GM21737 (cell line): ENCODE results near the gene PSORS1C2.
"Not testable (repeated sequence)": the region's sequence is repeated elsewhere in the genome, so short reads cannot be mapped to it uniquely, and the experiment has no call there.

Experiments
- ATAC-seq: cut with Tn5 transposase; IDR thresholded peaks from one replicate; pipeline ENCODE4 v1.9.1; 2021; ENCODE audit warnings: mild to moderate bottlenecking, moderate library complexity; ENCODE audit not compliant: unreplicated experiment

PSORS1C2 gene

GRCh38 chr6:31138982-31139381 lies at the start of gene PSORS1C2:
Gene PSORS1C2, minus strand, starts transcription at chr6:31139066. Its CDS starts 40 bp downstream, at chr6:31139026.
- no peak for ATAC-seq

- ATAC-seq: no peak
These were observed 48.9 kb upstream of the PSORS1C2 start for GRCh38 chr6:31187780-31188194.

GRCh38 chr6:31186052-31186734 lies 47.3 kb upstream of the PSORS1C2 start:
- ATAC-seq: no peak

- not testable (repeated sequence) for ATAC-seq
These were observed 46.8 kb upstream of the PSORS1C2 start for GRCh38 chr6:31185695-31186051.

- not testable (repeated sequence) for ATAC-seq
These were observed 45.0 kb upstream of the PSORS1C2 start for GRCh38 chr6:31183859-31184258.

DNA sequence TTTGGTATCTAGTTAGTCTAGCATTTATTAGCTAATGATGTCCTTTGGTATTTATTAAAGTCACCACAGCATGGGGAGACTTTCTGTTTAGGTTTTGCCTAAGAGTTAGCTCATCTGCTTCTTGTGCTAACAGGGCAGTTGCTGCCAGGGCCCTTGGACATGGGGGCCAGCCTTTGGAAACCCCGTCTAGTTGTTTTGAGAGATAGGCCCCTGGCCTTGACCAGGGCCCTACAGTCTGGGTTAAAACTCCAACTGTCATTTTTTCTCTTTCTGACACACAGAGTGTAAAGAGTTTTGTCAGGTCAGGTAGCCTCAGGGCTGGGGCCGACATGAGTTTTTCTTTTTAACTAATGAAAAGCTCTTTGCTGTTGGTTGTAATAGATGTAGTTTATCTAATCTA lies 44.4 kb upstream of the PSORS1C2 start:
- ATAC-seq: not testable (repeated sequence)

DNA sequence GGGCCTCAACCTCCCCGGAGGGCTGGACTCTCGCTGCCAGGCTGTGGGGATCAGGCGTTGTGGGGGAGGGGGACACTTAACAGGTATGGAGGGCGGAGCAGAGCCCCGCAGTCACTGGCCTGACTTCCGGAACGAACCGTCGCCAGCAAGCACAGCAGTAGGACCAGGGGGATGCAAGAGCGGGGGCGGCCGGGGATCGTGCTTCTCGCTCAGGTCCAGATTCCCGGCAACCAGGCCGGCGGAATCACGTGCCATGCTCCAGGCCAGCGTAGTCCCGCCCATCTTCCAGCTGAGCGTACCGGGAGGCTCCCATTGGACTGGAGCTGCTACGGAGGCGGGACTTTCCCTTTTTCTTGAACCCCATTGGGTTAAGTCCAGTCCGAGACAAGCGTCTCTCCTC lies 41.6 kb upstream of the PSORS1C2 start:
- ATAC-seq: no peak

- ATAC-seq: no peak
These were observed 41.0 kb upstream of the PSORS1C2 start for GRCh38 chr6:31179896-31180295.

DNA sequence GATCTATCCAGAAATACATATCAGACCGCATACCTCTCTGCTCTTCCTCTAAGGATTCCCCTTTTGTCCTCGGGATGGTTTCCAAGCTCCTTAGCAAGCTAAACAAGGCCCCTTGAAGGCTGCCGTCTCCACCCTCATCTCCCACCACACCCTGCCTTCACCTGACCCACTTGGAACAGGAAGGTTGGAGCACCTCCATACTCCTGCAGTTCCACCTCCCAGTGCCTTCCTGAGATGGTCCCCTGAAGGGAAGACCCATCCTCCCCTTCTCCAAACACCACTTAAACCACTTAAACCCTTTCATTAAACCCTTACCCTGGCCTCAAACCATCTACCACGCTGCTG lies 40.1 kb upstream of the PSORS1C2 start:
- ATAC-seq: no peak

DNA sequence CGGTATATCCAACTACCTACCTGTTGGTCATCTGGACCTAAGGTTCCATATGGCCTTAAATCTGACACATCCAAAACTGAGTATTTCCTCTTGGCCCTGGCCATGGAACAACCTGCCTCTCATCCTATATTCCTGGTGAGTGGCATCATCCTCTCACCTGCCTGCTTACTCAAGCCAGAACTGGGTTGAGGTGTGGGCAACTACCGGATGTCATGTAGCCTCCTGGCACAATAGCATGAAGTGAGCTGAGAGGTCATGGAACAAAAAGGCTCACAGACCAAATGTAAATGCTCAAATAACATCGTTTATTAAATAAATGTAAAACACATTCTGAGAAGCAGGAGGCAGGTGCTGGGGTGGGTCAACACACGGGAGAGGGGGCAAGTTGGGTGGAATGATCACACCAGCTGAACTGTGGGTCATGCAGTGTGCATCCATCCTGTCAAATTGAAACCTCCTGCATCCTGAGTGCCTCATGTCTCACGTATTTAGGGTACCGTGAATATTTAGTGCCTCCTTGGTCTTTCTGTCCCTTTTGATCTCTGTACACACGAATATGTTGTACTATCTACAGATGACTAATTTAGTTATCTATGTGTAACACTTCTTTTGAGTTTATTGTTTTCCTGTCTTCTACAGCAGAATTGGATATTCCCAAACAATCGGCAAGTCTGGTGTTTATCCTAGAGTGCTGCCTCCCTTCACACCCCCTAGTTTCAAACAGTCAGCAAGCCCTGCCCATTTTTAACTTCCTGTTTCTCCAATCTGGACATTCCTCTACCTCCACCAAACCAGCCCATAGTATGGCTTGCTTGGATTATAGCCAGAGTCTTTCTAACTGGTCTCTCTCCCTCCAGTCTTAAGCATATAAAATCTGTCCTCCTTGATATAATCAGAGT lies 39.5 kb upstream of the PSORS1C2 start:
- ATAC-seq: no peak

- ATAC-seq: no peak
These were observed 37.1 kb upstream of the PSORS1C2 start for GRCh38 chr6:31175971-31176370.

DNA sequence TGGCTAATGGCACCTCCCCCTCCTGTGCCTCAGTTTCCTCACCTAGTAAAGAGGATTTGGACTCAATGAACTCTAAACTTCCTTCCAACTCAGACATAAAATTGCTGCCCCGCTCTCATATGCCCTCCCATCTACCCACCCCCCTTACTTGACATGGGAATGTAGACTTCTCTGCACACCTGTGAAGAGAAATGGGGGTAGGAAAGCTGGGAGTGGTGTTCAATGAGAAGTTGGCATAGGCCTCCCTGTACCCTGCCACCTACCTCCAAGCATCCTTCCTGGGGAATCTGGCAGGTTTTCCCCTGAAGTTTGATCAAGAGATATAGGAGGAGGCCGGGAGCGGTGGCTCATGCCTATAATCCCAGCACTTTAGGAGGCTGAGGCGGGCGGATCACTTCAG lies 35.5 kb upstream of the PSORS1C2 start:
- ATAC-seq: no peak

DNA sequence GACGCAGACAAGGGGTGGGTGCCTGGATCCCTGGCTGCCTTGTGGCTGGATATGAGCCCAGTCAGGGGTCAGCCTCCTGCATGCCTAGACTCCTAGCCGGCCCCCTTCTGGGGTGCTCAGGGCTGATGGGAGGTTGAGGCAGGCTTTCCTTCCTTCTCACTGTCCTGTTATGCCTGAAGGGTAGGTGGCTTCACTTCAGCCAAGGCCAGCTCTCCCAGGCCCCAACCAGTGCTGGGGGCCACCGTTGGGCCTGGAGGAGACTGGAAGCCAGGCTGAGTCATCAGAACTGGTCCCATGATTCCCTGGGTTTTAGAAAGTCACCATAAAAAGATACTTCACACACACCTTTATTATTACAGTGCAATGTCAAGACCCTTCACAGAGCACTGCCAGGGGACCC lies 34.5 kb upstream of the PSORS1C2 start:
- ATAC-seq: no peak

DNA sequence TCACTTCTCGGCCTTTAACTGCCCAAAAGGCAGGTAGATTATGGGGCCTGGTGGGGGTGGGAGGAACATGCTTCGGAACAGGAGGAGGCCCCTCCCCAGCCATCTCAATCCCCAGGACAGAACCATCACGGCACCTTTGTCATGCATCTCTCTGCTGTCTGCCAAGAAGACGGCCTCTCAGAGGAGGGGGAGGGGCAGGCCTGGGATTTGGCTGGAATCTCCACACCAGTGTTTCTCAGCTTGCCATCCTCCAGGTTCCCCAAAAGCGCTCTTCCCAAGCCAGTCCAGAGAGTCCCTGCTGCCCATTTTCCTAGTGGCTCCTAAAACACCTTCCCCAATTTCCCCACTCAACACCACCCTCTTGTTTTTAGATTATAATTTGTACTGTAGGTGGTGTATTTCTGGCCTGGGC lies 34.1 kb upstream of the PSORS1C2 start:
- ATAC-seq: no peak

DNA sequence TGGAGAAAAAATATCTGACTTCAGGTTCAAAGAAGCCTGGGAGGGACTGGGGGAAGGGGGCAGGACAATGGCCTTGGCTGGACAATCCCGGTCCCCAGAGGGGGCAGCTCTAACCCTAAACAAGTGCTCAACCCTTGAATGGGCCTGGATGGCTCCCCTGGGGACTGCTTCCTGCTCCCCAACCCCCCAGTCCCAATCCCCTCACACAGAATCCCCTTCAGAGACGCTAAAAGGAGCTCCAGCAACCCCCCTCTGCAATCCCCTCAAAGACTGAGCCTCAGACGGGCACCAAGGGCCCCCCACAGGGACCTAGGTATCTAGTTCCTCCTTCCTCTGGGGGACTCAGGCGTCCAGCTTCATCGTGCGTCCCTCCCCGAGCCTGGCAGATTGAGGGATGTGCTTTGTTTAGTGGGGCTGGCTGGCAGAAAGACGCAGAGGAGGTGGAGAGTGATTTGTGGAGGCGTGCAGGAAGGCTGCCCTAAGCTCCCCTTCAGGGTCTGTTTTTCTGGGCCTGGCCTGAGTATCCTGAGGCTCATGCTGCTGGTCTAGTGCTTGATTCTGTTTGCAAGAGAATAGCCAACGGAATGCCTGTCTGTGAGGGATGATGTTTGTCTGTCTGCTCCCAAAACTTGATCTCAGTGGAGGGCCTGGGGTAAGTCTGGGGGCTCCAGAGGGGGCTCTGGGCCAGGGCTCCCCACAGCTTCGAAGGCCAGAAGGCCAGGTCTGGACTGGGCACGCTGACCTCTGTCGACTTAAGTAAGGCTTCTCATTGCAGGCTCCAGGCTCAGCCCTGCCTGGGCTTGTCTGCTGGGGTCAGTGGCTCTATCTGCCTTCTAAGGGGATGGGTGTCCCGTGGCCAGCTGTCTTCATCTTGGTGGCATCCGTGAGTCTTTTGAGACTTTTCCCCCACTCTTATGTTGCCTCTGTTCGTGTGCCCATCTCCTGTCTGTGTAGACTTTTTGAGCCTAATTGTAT lies 33.4 kb upstream of the PSORS1C2 start:
- no peak for ATAC-seq

GRCh38 chr6:31170987-31171671 lies 32.3 kb upstream of the PSORS1C2 start:
- no peak for ATAC-seq

GRCh38 chr6:31170600-31170881 lies 31.7 kb upstream of the PSORS1C2 start, which contains the start of gene POU5F1:
Gene POU5F1, minus strand, starts transcription at chr6:31170682. Its CDS starts 62 bp downstream, at chr6:31170620.
- no peak for ATAC-seq

GRCh38 chr6:31169858-31170599 lies 31.2 kb upstream of the PSORS1C2 start:
- not testable (repeated sequence) for ATAC-seq

- ATAC-seq: no peak
These were observed 30.4 kb upstream of the PSORS1C2 start for GRCh38 chr6:31169123-31169857.
